HG03469 (cell line): ENCODE measurements around the gene SUMO1.
"Not testable (repeated sequence)": the region's sequence is repeated elsewhere in the genome, so short reads cannot be mapped to it uniquely, and the experiment has no call there.

ENCODE experiments used
- ATAC-seq: cut with Tn5 transposase; IDR thresholded peaks from one replicate; pipeline ENCODE4 v1.9.1; 2021; ENCODE audit warnings: mild to moderate bottlenecking, moderate library complexity, moderate number of reproducible peaks; ENCODE audit not compliant: unreplicated experiment

Gene SUMO1

DNA sequence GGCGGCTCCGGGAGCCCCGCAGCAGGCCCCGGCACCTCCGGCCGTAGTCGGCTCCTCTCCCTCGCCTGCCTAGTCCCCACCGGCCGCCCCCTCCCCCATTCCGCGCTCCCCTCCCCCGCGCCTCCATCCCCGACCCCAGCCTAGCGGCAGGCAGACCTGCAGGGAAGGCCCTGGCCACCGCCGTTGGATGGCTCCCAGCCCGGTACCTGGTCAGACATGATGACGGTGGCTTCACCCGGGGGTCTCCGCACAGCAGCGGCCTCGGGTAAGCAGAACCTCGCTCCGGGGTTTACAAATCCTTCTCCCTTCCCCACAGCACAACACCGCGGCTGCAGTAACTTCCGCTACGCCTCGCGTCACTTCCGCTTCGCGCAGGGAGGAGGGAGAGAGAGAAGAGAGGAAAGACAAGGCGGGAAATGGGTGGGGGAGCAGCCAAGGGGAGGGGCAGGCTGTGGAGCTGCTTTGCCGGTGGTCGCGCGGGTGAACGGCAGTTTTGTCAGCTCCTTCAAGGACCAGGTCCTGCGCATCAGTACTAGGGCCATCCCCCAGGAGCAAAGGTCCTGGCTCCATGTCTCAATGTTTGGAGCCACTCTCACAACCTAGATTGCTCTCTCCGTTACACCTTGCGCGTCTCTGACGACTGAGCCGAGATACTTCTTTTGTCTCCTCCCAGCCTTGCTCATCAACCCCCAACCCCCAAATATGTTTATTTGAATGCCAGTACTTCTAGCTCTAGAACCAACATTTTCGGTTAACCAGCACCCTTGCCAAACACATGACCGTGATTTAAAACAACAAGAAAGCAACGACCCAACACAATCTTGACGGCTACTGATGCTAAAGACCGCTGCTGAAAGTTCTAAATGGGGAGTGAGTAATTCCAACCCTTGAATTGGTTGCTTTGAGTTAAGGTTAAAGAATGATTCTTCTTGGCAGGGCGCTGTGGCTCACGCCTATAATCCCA is at the start of gene SUMO1:
Gene SUMO1 (minus strand): TSS at position 364 of the 964 bp plus-strand sequence. CDS start 146 bp downstream, at position 218.
- ATAC-seq = peak; percentile 90

DNA sequence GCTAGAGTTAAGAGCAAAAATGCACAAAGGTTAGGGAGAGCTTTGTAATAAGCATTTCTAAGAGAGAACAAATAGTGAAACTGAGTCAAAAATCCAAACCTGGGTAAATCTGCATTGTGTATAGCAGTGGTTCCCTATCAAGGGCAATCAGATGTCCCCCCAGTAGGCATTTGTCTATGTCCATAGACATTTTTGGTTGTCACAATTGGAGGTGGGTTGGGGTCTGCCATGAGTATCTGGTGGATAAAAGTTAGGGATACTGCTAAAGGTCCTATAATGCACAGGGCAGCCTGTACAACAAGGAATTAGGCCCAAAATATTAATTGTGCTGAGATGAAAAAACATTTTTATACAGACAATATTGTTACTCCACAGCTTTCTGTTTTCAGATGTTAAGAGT is 48.2 kb upstream of the SUMO1 start:
- no peak for ATAC-seq

DNA sequence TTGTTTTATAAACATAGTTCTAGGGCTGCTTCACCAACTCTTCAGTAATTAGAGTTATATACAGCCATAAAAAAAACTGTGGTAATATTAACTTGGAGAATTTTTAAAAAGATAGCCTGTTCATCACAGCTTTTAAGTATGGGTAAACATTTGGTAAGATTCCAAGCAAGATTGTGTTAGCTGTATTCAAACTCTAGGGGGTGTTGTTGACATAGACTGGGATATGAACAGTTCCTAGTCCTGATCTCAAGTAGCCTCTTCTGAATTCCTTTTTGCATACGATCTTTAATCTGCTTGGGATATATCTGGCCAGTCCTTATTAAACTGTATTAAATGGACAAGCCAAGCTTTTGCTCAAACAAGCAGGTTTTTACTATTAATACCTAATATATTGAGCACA is 40.5 kb upstream of the SUMO1 start:
- no peak for ATAC-seq

DNA sequence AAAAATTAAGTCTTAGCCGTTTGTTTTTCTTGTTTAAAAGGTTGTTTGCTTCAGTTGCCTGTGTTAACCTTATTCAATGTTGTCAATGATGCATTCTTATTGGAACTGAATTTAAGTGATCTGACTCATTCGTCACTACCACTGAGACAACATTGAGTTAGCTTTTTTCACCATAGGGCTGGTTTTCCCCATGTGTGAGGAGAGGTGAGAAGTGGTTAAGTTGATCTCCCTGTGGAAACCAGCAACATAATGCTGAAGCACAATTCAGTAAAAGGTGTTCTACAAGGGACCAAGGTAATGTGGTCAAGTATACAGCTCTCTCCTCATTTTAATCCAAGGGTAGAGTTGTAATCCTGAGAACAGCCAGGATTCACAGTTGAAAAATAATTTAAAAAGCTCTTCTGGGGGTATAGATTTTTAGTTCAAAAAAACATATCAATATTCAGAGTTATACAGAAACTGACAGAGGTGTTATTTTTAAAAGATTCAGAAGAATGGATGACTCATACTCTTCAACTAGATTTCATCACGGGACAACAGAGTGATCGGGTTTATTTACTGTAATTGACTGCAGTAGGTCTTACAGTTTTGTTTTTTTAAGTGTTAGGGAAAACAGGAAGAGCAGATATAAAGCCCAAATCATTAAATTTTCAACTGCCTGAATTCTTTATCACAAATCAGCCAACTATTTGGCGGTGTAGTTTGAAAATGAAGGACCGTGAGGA is 39.8 kb upstream of the SUMO1 start:
- no peak for ATAC-seq

DNA sequence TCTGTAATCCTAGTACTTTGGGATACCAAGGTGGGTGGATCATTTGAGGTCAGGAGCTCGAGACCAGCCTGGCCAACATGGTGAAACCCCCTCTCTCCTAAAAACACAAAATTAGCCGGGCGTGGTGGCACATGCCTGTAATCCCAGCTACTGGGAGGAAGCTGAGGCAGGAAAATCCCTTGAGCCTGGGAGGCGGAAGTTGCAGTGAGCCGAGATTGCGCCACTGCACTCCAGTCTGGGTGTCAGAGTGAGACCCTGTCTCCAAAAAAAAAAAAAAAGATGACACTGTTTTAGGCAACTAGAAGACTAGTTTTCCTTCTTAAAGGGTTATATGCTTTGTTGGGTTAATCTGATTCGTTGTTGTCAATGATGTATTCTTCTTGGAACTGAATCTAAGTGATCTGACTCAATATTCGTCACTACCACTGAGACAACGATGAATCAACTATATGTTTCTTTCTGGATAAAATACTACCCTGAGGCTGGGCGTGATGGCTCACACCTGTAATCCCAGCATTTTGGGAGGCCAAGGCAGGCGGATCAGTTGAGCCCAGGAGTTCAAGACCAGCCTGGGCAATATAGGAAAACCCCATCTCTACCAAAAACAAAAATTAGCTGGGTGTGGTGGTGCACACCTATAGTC is 37.8 kb upstream of the SUMO1 start:
- not testable (repeated sequence) for ATAC-seq

DNA sequence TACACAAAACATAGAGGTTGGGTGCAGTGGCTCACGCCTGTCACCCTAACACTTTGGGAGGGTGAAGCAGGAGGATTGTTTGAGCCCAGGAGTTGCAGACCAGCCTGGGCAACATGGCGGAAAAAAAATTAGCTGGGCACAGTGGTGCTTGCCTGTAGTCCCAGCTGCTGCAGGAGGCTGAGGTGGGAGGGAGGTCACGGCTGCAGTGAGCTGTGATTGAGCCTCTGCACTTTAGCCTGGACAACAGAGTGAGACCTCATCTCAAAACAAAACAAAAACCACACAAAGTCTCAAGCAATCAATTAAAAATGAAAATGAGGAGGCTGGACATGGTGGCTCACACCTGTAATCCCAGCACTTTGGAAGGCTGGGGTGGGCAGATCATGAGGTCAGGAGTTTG is 32.1 kb upstream of the SUMO1 start:
- no peak for ATAC-seq

DNA sequence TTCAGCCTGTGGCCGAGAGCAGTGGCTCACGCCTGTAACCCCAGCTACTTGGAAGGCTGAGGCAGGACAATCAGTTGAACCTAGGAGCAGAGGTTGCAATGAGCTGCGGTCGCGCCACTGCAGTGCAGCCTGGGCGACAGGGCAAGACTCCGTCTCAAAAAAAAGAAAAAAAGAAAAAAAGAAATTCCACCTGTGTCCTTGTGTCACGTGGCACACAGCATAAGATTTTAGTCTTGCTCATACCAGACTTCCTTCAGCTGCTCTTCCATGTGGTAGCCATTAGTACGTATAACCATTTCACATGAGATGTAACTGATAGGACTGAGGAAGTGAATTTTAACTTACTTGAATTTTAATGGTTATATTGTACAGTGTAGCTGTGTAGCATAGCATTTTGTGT is 31.2 kb upstream of the SUMO1 start:
- ATAC-seq = no peak

DNA sequence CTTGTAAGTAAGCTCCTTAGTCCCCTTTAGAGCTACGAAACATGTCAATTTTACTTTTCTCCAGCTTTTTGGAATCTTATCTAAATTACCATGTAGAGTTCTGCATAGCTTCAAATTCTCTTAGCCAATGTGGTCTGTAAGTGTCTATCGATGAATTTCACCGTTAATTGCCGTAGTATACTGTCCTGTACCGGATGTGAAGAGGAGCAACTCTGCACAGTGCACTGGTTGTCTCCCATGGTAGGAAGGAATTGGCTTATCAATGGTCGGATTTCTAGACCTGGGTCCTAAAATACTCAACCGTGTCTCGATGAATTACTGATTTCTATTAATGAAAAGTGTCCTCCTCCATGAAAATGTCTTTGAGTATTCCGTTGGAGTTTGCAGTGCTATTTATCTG is 29.1 kb upstream of the SUMO1 start:
- ATAC-seq = no peak

DNA sequence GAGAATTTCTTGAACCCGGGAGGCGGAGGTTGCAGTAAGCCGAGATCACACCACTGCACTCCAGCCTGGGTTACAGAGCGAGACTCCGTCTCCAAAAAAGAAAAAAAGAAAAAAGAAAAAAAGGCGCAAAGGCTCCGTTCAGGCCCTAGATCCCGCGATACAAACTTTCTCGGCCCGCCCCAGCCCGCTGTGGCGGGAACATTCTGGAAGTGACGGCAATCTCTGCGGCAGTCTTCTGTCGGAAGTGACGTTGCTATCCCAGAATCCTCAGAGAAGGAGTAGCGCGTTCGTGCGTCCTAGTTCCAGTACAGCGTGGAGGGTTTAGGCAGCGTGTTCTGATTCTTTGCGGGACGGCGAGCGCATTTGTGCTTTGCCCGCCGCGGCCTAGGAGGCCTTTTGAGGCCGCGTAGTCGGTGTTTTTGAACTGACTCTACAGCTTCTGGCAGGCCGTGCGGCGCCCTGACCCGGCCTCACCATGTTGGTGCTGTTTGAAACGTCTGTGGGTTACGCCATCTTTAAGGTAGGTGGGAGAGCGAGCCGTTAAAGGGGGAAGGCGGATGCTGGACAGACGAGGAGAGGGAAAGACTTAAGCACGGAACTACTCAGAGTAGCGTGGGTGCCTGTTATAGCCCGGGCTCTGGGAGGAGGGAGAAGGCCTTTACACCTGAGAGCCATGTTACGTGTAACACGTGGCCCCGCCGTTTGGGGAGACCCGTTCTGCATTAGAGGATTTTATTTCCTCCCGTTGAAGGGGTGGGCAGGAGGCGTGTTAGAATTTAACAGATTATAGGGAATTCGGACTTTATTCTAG is 27.3 kb upstream of the SUMO1 start, which contains the start of gene NOP58:
Gene NOP58 (plus strand): TSS at position 297 of the 811 bp plus-strand sequence. CDS start 179 bp downstream, at position 476.
- ATAC-seq = peak; percentile 80

DNA sequence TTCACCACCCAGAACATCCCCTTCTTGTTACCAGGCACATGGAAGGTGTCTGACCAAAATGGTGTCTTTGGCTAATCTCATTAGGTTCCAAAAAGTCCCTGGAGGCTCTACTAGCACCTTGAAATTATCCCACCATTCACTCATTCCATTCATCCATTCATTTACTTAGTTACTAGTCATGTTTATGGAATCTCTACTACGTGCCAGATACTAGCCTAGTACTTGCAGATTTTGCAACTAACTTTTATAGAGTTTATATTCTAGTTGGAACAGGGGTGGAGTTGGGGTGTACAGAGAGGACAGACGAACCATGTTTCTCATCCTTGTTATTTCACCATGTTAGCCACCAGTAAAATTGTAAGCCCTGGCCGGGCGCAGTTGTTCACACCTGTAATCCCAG is 23.1 kb upstream of the SUMO1 start:
- no peak for ATAC-seq

DNA sequence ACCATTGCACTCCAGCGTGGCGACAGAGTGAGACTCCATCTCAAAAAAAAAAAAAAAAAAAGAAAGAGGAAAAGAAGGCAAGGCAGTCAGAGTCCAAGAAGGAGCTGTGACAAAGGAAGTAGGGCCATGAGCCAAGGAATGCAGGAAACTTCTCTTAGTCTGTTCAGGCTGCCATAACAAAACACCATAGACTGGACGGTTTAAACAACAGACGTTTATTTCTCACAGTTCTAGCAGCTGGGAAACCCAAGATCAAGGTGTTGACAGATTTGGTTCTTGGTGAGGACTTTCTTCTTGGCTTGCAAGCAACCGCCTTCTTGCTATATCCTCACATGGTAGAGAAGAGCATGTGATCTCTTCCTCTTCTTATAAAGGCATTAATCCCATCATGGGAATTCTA is 13.1 kb upstream of the SUMO1 start:
- no peak for ATAC-seq

DNA sequence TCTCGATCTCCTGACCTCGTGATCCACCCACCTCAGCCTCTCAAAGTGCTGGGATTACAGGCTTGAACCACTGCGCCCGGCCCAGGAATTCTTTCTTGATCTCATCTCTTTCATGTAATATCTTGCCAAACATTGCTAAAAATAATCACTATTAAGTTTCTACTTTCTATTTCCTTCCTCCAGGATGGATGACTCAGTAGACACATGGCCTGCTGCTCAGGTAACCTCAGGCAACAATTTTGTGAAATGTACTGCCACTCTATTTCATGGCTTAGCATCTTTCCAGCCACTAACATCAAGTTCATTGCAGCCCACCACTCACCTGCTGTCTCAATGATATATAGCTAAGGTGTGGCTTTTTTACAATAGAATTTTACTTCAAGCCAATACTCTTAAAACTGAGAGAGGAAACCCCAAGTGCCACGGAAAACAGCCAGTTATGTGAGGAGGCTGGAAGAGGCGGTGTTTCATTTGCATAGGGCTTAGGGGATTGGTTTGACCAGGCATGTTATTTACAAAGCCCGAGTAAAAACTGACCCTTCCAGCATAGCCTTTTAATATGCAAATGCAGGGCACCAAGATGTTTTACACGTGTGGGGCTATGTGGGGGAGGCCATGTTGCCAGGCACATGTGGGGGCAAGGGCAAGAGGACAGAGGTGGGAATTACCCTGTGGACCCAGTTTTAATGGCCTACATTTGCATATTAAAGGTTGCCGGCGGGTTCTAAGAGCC is 11.3 kb upstream of the SUMO1 start:
- ATAC-seq = no peak

DNA sequence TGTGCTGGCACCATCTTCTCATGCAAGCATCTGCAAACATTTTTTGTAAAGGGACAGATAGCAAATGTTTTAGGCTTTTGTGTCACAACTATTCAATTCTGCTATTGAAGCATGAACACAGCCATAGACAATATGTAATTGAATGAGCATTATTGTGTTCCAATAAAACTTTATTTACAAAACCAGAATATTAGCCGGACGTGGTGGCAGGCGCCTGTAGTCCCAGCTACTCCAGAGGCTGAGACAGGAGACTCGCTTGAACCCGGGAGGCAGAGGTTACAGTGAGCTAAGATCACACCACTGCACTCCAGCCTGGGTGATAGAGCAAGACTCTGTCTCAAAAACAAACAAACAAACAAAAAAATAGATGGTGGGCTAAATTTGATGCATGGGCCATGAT is 9.3 kb upstream of the SUMO1 start:
- not testable (repeated sequence) for ATAC-seq

DNA sequence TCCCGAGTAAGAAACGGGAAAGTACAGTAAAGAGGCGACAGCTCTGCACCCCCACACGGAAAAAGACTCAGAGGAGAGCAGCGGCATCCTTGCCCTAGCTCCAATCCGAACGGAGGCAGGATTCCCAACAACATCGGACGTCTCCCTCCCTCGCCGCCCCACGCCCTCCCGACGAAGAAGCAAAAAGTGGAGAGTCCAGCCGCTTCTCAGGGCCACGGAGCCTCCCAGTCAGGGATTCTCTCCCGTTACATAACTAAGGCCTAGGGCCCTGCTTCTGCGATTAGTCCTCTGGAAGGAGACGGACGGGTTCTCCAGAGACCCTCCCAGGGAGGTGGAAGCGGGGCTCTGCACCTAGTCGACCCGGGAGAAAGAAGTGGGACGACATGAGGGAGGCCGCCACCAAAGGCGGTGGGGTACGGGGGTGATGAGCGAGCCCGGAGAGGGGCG is 587 bp downstream of the SUMO1 start:
- peak; percentile 5 for ATAC-seq

DNA sequence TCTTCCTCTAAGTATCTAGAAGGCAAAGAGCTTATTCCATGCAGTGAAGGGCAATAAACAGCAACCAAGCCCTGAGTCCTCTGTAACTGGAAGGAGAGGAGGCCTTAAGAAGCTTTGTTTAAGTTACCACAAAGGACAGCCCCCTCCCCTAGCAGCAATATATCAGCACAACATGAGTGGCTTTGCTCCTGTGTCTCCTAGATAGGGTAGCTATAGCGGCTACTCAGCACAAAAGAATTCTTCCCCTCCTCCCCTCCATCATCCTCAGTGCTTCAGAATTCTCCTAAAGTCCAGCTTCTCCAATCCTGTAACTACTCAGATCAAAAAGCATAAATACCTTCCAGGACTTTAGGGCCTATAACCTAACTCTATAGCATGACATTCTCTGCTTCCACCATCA is 16.5 kb downstream of the SUMO1 start:
- ATAC-seq = no peak

DNA sequence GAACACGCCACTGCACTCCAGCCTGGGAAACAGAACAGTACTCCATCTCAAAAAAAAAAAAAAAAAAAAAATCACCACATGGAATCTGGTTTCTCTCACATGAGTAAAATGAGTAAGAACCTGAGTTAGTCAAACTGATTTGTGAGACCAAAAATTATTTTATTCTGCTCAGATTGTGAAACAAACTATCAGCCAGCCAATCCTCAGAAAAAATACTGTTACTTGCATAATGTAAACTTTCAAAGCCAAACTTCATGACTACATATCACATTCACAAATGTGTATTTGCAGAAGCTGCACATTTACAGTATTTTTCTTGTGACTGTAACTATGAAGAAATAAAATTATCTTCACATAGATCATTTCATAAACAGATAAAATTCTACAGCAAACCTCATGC is 23.2 kb downstream of the SUMO1 start:
- ATAC-seq = no peak

DNA sequence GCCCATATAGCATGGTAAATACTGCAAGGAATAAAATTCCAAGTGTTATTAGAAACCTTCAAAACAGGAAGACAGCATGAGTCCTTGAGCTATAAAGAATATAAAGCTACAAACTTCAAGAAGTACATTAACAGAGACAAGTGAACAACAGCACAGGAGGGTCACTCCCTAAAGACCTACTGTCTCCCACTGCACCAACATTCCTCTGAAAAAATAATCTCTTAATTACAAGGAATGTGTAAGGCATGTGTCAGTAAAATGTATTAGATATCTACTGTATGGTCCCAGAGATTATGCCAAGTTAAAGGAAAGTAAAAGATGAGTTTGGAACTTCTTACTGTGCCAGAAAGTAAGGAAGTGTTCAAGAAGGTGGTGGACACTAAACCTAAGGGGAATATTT is 29.9 kb downstream of the SUMO1 start:
- ATAC-seq = no peak

DNA sequence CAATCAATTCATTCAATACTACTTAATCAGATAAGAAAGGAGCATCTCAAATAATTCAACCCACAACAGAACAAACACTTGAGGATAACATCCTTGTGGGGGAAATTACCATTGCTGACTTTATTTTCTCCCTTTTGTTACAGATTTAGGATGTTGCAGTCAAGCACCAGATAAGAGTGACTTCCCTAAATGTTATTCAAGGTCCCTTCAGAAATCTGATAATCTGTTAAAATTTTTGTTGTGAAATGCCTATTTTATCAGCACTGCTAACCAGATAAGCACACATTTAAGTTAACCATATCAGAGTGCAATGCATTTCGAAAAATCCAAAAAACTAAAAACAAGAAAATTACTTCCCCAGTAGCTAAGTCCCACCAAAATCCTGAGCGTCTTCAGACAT is 33.5 kb downstream of the SUMO1 start:
- no peak for ATAC-seq

DNA sequence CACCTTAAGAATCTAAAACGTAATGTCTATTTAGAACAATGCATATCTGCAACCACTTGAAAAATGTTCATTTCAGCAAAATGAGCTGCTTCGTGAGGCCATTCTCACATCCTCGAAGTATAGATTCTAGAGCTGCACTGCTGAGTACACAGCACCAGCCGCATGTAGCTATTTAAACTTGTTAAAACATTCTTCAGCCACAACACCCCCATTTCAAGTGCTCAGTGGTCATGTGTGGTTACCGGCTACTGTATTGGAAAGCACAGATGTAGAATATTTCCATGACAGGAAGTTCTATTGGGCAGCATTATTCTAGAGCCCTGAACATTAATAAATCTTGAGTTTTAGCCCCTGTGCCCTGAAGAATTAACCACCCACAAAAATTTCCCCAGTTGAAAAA is 35.0 kb downstream of the SUMO1 start:
- no peak for ATAC-seq
